ENCODE results near the gene ERFL.

DNA sequence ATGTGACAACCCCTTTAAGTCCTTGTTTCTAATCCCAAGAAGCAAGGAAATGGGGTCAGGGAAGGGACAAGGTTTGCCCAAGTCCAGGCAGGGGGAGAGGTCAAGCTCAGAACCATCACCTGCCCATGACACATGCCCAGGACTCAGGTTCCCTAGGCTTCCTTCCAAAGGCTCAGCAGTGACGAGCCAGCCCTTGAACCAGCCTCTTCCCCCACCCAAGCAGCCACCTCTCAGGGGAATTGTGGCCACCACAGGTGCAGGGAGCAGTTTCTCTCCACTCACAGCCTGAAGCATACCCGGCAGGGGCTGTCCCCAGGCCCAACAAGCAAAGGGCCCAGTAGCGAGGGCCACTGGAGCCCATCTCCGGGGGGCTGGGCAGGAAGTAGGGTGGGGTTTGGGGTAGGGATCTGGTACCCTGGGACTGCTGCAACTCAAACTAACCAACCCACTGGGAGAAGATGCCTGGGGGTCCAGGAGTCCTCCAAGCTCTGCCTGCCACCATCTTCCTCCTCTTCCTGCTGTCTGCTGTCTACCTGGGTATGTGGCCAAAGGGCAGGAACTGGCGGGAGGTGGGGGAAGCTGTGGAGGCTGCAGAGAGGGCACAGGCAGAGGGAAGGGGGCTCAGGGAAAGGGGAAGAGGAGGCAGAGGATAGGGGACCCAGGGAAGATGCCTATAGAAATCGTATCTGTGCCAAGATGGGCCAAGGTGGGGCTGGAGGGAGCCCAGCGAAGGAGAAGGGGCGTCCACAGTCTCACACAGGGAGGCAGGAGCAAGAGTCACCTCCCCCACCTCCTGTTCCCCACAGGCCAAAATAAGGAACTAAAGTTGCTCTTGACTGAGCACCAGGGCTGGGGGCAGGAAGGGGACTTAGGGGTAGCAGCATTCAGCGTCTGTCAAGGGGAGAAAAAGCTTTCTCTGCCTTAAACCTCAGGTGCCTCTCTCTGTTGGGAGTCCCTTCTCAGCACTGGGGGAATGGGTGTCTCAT lies 51.1 kb downstream of the ERFL start, which contains the start of gene CD79A:
- TF ChIP-seq, protein P1, sequence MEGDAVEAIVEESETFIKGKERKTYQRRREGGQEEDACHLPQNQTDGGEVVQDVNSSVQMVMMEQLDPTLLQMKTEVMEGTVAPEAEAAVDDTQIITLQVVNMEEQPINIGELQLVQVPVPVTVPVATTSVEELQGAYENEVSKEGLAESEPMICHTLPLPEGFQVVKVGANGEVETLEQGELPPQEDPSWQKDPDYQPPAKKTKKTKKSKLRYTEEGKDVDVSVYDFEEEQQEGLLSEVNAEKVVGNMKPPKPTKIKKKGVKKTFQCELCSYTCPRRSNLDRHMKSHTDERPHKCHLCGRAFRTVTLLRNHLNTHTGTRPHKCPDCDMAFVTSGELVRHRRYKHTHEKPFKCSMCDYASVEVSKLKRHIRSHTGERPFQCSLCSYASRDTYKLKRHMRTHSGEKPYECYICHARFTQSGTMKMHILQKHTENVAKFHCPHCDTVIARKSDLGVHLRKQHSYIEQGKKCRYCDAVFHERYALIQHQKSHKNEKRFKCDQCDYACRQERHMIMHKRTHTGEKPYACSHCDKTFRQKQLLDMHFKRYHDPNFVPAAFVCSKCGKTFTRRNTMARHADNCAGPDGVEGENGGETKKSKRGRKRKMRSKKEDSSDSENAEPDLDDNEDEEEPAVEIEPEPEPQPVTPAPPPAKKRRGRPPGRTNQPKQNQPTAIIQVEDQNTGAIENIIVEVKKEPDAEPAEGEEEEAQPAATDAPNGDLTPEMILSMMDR (conservative IDR thresholded peaks at IDR 0.05) = no peak
- TF ChIP-seq EZH2 (IDR thresholded peaks at IDR 0.05; ENCODE audit: low read depth) = no peak
